ENCODE results near the gene GNA12.
A peak's percentile ranks its signal among the peaks of the same experiment; 100 is the strongest.
"Not testable (repeated sequence)": the region's sequence is repeated elsewhere in the genome, so short reads cannot be mapped to it uniquely, and the experiment has no call there.

Gene GNA12

GRCh38 chr7:2775376-2775775 is 68.7 kb downstream of the GNA12 start:
- DNase-seq: no peak

DNA sequence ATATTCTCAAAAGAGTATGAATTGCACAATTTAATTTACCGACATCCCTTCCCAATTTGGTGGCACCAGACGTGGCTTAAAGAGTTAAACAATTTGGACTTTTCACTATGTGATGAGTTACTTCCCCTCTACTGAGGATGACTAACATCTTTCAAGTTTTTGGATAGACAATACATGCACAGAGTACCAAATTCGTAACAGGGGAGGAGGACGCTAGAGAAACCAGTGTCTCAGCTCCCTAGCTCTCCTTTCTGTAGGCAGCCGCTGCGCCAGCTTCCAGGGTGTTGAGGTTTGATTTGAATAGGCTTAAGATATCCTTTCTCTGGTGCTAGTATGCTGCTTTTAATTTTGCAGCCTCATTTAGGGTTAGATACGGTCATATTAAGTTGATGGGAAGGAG is 69.2 kb downstream of the GNA12 start:
- no peak for DNase-seq

GRCh38 chr7:2774280-2774679 is 69.8 kb downstream of the GNA12 start:
- DNase-seq: no peak

- no peak for DNase-seq
Measured at GRCh38 chr7:2773608-2774007, 70.5 kb downstream of the GNA12 start.

DNA sequence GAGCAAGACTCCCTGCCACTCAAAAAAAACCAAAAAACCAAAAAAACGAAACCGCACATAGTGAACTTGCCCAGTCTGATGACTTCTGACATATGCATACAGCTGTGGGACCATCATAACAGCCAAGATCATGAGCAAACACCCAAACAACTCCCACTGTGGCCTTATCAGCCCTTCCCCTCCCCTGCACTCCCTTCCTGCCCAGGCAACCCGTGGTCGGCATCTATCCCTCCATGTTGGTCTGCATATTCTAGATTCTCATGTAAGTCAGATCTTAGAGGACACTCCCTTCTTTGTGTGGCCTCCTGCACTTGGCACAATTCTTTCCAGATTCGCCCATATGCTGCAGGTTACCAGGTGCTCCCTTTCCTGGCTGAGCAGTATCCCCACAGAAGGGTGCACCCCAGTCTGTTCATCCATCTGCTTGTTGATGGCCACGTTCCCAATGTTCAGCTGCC is 72.8 kb downstream of the GNA12 start:
- no peak for DNase-seq

- peak; percentile 39 for DNase-seq
Measured at GRCh38 chr7:2764621-2765020, 79.5 kb downstream of the GNA12 start.

DNA sequence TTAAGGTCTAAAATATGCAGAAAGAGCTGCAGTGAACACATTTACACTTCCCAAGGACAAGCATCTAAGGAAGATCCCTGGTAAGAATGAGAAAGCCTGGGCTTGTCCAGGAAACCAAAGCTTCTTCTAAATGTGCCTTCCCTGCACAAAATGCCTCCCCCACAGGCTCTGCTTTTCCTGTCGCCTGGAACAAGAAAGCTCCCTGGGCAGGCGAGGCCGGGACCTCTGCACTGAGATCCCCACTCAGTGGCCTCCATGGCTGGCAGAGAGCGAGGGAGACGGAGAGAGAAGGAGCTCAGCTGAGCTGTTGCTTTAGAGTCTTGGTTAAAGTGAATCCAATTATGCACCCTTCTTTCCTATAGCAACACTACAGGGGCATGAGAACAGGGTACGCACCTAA is 80.5 kb downstream of the GNA12 start:
- no peak for DNase-seq

DNA sequence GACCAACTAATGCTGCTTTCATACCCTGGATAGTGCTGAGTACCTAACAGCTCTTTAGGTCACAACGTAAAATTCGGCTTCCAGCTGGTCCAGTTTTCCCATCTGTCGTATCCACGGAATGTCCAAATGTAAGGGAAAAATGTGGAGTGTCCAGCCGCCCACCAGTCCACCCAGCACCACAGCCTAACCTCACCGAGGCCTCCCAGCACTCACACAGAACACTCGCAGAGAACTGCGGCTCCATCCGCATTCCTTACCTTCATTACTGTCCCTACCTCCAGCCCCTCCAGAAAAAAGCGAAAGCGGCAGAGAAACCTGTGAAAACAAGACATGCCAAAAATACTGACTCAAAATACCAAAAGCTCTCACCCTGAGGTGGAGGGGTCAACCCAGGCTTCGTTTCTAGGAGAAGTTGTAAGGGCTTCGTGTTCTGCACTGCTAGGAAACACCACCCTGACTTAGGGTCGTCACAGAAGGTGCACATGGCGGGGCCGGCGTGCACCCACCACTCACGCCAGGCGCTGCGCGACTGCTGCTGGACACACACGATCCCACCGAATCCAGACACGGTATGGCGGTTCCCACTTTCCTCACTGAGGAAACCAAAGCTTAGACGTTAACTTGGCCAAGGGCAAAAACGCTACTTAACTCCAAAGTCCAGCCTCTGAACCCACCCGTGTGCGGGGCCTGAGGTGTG is 82.2 kb downstream of the GNA12 start:
- no peak for DNase-seq

- no peak for DNase-seq
Measured at GRCh38 chr7:2761131-2761624, 82.9 kb downstream of the GNA12 start.

- DNase-seq: peak; percentile 68
Measured at GRCh38 chr7:2760098-2760889, 83.8 kb downstream of the GNA12 start.

DNA sequence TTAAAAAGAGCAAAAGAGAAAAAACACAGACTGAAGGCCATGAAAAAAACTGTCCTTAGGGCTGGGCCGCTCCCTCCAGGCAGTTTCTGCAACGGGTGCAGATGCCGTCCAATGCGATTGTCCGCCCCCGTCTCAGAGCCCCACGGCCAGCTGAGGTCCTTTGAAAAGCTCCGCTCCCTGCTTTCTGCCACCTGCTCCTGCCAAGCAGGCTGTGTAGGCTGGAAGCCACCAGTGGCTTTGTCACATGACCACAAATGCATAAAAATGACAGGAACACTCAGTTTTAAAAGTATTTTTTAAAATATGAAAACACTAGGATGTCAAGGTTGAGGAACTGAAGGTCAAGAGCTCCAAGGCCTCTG is 84.4 kb downstream of the GNA12 start:
- peak; percentile 78 for DNase-seq

DNA sequence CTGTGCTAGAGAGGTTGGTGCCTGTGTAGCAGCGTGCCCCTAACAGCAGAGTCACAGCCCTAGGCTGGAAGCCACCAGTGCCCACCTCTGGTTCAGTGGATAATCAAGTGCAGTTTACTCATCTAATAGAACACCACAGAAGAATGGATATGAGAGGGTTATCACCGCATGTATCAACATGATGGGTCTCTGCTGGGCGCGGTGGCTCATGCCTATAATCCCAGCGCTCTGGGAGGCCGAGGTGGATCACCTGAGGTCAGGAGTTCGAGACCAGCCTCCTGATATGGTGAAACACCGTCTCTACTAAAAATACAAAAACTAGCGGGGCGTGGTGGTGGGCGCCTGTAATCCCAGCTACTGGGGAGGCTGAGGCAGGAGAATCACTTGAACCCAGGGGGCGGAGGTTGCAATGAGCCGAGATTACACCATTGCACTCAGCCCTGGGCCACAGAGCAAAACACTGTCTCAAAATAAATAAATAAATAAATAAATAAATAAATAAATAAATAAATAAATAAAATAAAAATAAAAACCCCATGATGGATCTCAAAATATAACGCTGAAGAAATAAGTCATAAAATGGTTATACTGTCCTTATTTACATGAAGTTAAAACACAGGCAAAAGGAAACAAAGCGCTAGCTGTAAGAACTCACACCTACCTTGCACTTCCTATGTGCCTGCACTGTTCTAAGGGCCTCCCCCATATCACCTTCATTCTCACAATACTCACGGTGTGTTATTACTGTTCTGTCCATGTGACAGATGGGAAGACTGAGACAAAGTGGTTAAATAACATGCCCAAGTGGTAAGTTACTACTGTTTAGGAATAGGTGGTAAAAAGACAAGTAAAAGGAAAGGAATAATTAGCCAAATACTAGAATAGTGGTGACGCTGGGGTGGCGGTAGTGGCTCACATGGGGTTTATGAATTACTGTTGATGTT is 85.2 kb downstream of the GNA12 start:
- DNase-seq: no peak

DNA sequence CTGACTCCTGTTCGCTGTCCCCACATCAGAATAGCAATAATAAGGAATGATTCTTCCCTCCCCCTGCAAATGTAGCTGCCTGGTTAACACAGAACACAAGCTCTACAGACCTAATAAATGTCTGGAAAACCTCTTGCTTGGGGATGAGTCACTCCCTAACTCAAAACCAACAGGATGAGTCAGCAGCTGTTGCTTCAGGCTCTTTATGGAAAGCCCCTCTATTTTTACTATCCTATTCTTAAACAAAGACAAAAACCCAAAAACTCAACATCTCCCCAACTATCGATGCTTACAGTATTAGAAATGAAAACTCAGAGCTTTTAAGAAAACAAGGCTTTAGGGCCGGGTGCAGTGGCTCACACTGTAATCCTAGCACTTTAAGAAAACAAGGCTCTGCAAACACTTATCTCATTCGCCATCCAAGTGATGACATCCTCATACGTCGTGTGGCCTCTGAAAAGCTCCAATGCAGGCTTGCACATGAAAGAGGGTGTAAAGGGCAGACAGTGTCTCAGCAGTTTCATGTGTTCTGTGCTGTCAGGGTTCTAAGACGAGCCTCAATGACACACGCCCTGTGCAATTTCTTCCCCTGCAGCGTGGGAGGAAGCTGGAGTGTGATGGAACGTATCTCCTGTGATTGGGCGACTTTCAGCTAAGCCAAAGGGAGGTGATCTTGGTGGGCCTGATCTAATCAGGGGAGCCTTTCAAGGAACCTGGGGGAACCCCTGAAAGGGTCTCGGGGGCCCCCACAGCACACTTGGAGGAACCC is 86.0 kb downstream of the GNA12 start:
- peak; percentile 77 for DNase-seq

- DNase-seq: no peak
Measured at GRCh38 chr7:2757361-2757903, 86.7 kb downstream of the GNA12 start.

- DNase-seq: no peak
Measured at GRCh38 chr7:2755531-2755930, 88.6 kb downstream of the GNA12 start.

DNA sequence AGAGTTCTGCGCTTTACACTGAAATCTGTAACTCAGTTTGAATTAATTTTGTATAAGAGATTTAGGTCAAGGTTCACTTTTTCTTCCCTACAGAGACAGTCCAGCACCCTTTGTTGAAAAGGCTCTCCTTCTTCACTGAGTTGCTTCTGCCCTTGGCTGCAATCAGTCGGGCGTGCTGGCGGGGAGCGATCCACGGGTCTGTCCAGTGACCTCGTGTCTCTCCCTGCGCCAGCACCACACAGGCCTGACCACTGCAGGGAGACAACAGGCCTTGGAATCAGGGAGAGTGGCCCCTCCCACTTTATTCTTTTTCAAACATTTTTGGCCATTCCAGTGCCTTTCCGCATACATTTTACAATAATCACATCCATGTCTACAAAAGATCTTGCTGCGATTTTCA is 89.2 kb downstream of the GNA12 start:
- DNase-seq: no peak

DNA sequence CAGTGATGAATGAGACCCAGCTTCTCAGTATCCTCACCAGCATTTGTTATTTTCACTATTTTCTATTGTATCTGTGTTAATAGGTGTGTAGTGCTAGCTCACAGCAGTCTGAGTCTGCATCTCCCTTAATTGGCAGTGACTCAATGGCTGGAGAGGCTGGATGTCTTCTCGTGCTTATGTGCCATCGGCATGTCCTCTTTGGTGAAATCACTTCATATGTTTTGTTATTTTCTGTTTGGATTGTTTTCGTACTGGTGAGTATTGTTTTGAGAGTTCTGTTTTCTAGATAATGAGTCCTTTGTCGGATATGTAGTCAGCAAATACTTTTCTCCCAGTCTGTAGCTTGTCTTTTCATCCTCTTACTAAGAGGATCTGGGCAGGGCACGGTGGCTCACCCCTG is 90.0 kb downstream of the GNA12 start:
- DNase-seq: no peak

- DNase-seq: no peak
Measured at GRCh38 chr7:2753148-2753547, 91.0 kb downstream of the GNA12 start.

- DNase-seq: no peak
Measured at GRCh38 chr7:2751086-2751485, 93.0 kb downstream of the GNA12 start.

DNA sequence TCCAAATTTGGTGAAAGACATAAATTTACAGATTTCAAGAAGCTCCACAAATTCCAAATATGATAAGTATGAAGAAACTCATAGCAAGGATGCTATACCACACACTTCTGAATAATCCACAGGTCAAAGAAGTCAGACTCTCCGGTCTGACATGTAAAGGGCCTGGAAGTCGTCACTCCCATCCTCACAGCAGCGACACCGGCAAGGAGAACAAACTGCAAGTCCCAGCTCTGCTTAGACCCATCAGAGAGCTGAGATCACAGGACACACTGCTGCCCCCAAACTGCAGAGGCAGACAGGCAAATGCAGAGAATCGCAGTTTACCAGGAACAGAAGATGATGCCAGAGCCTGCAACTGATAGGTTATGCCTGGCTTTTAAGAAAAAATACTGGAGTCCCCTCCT is 94.1 kb downstream of the GNA12 start:
- DNase-seq: no peak

DNA sequence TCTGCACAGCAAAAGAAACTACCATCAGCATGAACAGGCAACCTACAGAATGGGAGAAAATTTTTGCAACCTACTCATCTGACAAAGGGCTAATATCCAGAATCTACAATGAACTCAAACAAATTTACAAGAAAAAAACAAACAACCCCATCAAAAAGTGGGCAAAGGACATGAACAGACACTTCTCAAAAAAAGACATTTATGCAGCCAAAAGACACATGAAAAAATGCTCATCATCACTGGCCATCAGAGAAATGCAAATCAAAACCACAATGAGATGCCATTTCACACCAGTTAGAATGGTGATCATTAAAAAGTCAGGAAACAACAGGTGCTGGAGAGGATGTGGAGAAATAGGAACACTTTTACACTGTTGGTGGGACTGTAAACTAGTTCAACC is 95.4 kb downstream of the GNA12 start:
- DNase-seq: not testable (repeated sequence)

All from eye (tissue), 1 donor.